ENCODE results near the gene TLR5. TPM values are rescaled to one million over a fixed set of nuclear protein-coding genes. Genes with fewer than 3 reads are reported as not detected.

The TLR5 gene
- total RNA-seq, 2 experiments from 2014 or later = 0.21 to 0.56 TPM

- intact Hi-C loops (cut with DNase I, micrococcal nuclease) = no loop called here
- H3K9me3 Mint-ChIP-seq (ENCODE audit: low read depth) = no peaks in the 10 kb centered on the region
- no peaks in the 10 kb centered on the region for H3K36me3 Mint-ChIP-seq (ENCODE audit: low read depth)
- no peak overlapping the region for H3K27ac Mint-ChIP-seq
- POLR2A ChIA-PET = no interaction called here
- CTCF ChIA-PET = interaction anchor here (1.0 kb wide), 1 partner anchor 23 kb away, joined by 4 read pairs; no protein-coding TSS in a partner anchor
- DNase-seq (no peak), ATAC-seq (peak; percentile 43)
- H3K4me1 Mint-ChIP-seq = peaks cover 16% of the 10 kb centered on the region
- peaks cover 2% of the 10 kb centered on the region for H3K27me3 Mint-ChIP-seq
- H3K4me3 Mint-ChIP-seq = no peak overlapping the region
Observed at GRCh38 chr1:223110952-223111351, 32.1 kb downstream of the TLR5 start.

- peak; percentile 31 for DNase-seq
- ATAC-seq = peak; percentile 99
- Mint-ChIP-seq H3K27me3 (peaks cover 2% of the 10 kb centered on the region), H3K27ac (no peak overlapping the region), H3K36me3 (ENCODE audit: low read depth) (no peaks in the 10 kb centered on the region), H3K9me3 (ENCODE audit: low read depth) (no peaks in the 10 kb centered on the region), H3K4me3 (no peak overlapping the region), H3K4me1 (peaks cover 16% of the 10 kb centered on the region)
- CTCF ChIA-PET = interaction anchor here (1.2 kb wide), 1 partner anchor 24 kb away, joined by 6 read pairs; no protein-coding TSS in a partner anchor
- POLR2A ChIA-PET = no interaction called here
- intact Hi-C loops (cut with DNase I, micrococcal nuclease) = no loop called here
Observed at GRCh38 chr1:223109581-223110026, 33.4 kb downstream of the TLR5 start.

GRCh38 chr1:223106856-223107255 is 36.2 kb downstream of the TLR5 start:
- no peak overlapping the region for H3K27ac Mint-ChIP-seq
- no peaks in the 10 kb centered on the region for H3K36me3 Mint-ChIP-seq (ENCODE audit: low read depth)
- H3K9me3 Mint-ChIP-seq (ENCODE audit: low read depth) = no peaks in the 10 kb centered on the region
- POLR2A ChIA-PET = no interaction called here
- H3K4me1 Mint-ChIP-seq = peaks cover 16% of the 10 kb centered on the region
- DNase-seq (no peak), ATAC-seq (no peak)
- intact Hi-C loops (cut with DNase I, micrococcal nuclease) = no loop called here
- H3K4me3 Mint-ChIP-seq = no peak overlapping the region
- peaks cover 2% of the 10 kb centered on the region for H3K27me3 Mint-ChIP-seq
- CTCF ChIA-PET = interaction anchor here (1.6 to 2.3 kb wide), 2 partner anchors 17 kb away, joined by 6 to 10 read pairs; no protein-coding TSS in a partner anchor

GRCh38 chr1:223105568-223105967 is 37.5 kb downstream of the TLR5 start:
- no peak for DNase-seq
- H3K4me1 Mint-ChIP-seq = peaks cover 11% of the 10 kb centered on the region
- CTCF ChIA-PET = interaction anchor here (0.7 to 2.3 kb wide), 3 partner anchors 15 to 111 kb away, joined by 3 to 10 read pairs (median 6); no protein-coding TSS in a partner anchor
- H3K36me3 Mint-ChIP-seq (ENCODE audit: low read depth) = no peaks in the 10 kb centered on the region
- H3K27me3 Mint-ChIP-seq = peaks cover 2% of the 10 kb centered on the region
- ATAC-seq = no peak
- H3K27ac Mint-ChIP-seq = no peak overlapping the region
- POLR2A ChIA-PET = no interaction called here
- H3K9me3 Mint-ChIP-seq (ENCODE audit: low read depth) = no peaks in the 10 kb centered on the region
- intact Hi-C loops (cut with DNase I, micrococcal nuclease) = no loop called here
- H3K4me3 Mint-ChIP-seq = no peak overlapping the region

- Mint-ChIP-seq H3K36me3 (ENCODE audit: low read depth) (no peaks in the 10 kb centered on the region), H3K4me1 (no peaks in the 10 kb centered on the region), H3K27me3 (peaks cover 2% of the 10 kb centered on the region), H3K27ac (no peak overlapping the region), H3K4me3 (no peak overlapping the region), H3K9me3 (ENCODE audit: low read depth) (peaks cover 12% of the 10 kb centered on the region)
- ATAC-seq (no peak), DNase-seq (no peak)
- intact Hi-C loops (cut with DNase I, micrococcal nuclease) = no loop called here
- POLR2A ChIA-PET = no interaction called here
- CTCF ChIA-PET = interaction anchor here (0.7 to 1.2 kb wide), 2 partner anchors 10 to 156 kb away, joined by 3 read pairs; no protein-coding TSS in a partner anchor
Observed at GRCh38 chr1:223102797-223103533, 40.1 kb downstream of the TLR5 start.

- H3K9me3 Mint-ChIP-seq (ENCODE audit: low read depth) = peaks cover 12% of the 10 kb centered on the region
- H3K36me3 Mint-ChIP-seq (ENCODE audit: low read depth) = no peaks in the 10 kb centered on the region
- DNase-seq = no peak
- no peak for ATAC-seq
- no peak overlapping the region for H3K27ac Mint-ChIP-seq
- H3K4me1 Mint-ChIP-seq = no peaks in the 10 kb centered on the region
- H3K4me3 Mint-ChIP-seq = no peak overlapping the region
- CTCF ChIA-PET = interaction anchor here (1.0 to 2.2 kb wide), 3 partner anchors 7 to 26 kb away, joined by 3 to 8 read pairs (median 4); no protein-coding TSS in a partner anchor
- intact Hi-C loops (cut with DNase I, micrococcal nuclease) = no loop called here
- POLR2A ChIA-PET = no interaction called here
- H3K27me3 Mint-ChIP-seq = no peaks in the 10 kb centered on the region
Observed at GRCh38 chr1:223097713-223098112, 45.3 kb downstream of the TLR5 start.

- no peak overlapping the region for H3K27ac Mint-ChIP-seq
- peaks cover 12% of the 10 kb centered on the region for H3K9me3 Mint-ChIP-seq (ENCODE audit: low read depth)
- ATAC-seq (no peak), DNase-seq (no peak)
- intact Hi-C loops (cut with DNase I, micrococcal nuclease) = no loop called here
- no peaks in the 10 kb centered on the region for H3K36me3 Mint-ChIP-seq (ENCODE audit: low read depth)
- POLR2A ChIA-PET = no interaction called here
- no peak overlapping the region for H3K4me3 Mint-ChIP-seq
- no peaks in the 10 kb centered on the region for H3K27me3 Mint-ChIP-seq
- no peaks in the 10 kb centered on the region for H3K4me1 Mint-ChIP-seq
- CTCF ChIA-PET = no interaction called here
Observed at GRCh38 chr1:223095870-223096269, 47.2 kb downstream of the TLR5 start.

- CTCF ChIA-PET = no interaction called here
- H3K9me3 Mint-ChIP-seq (ENCODE audit: low read depth) = no peaks in the 10 kb centered on the region
- ATAC-seq (no peak), DNase-seq (no peak)
- no peaks in the 10 kb centered on the region for H3K36me3 Mint-ChIP-seq (ENCODE audit: low read depth)
- POLR2A ChIA-PET = no interaction called here
- intact Hi-C loops (cut with DNase I, micrococcal nuclease) = no loop called here
- H3K27me3 Mint-ChIP-seq = no peaks in the 10 kb centered on the region
- no peak overlapping the region for H3K4me3 Mint-ChIP-seq
- peaks cover 8% of the 10 kb centered on the region for H3K4me1 Mint-ChIP-seq
- H3K27ac Mint-ChIP-seq = no peak overlapping the region
Observed at GRCh38 chr1:223091896-223092295, 51.2 kb downstream of the TLR5 start.

- H3K4me3 Mint-ChIP-seq = no peak overlapping the region
- intact Hi-C loops (cut with DNase I, micrococcal nuclease) = loop anchor here in 1 of 2 experiments (10.0 kb wide), 1 partner anchor 624 kb away; no protein-coding TSS in a partner anchor
- POLR2A ChIA-PET = no interaction called here
- no peak for DNase-seq
- peaks cover 10% of the 10 kb centered on the region for H3K4me1 Mint-ChIP-seq
- no peaks in the 10 kb centered on the region for H3K36me3 Mint-ChIP-seq (ENCODE audit: low read depth)
- CTCF ChIA-PET = interaction anchor here (0.7 to 4.8 kb wide), 15 partner anchors 12 to 634 kb away, joined by 3 to 32 read pairs (median 4); partner anchors contain the start of gene FAM177B
- no peak overlapping the region for H3K27ac Mint-ChIP-seq
- no peaks in the 10 kb centered on the region for H3K27me3 Mint-ChIP-seq
- no peaks in the 10 kb centered on the region for H3K9me3 Mint-ChIP-seq (ENCODE audit: low read depth)
- no peak for ATAC-seq
Observed at GRCh38 chr1:223089250-223089649, 53.8 kb downstream of the TLR5 start.

GRCh38 chr1:223088713-223089240 is 54.3 kb downstream of the TLR5 start:
- Mint-ChIP-seq H3K4me3 (no peak overlapping the region), H3K27me3 (no peaks in the 10 kb centered on the region), H3K4me1 (peaks cover 10% of the 10 kb centered on the region), H3K27ac (no peak overlapping the region), H3K36me3 (ENCODE audit: low read depth) (no peaks in the 10 kb centered on the region), H3K9me3 (ENCODE audit: low read depth) (no peaks in the 10 kb centered on the region)
- ChIA-PET CTCF (interaction anchor here (1.0 to 4.8 kb wide), 7 partner anchors 12 to 352 kb away, joined by 3 to 32 read pairs (median 5); partner anchors contain the start of gene FAM177B), POLR2A (no interaction called here)
- intact Hi-C loops (cut with DNase I, micrococcal nuclease) = loop anchor here in 1 of 2 experiments (10.0 kb wide), 1 partner anchor 624 kb away; no protein-coding TSS in a partner anchor
- DNase-seq = no peak
- no peak for ATAC-seq

GRCh38 chr1:223087291-223088255 is 55.5 kb downstream of the TLR5 start:
- intact Hi-C loops (cut with DNase I, micrococcal nuclease) = loop anchor here in 1 of 2 experiments (10.0 kb wide), 1 partner anchor 623 kb away; no protein-coding TSS in a partner anchor
- no peak overlapping the region for H3K4me3 Mint-ChIP-seq
- H3K27me3 Mint-ChIP-seq = no peaks in the 10 kb centered on the region
- no peak overlapping the region for H3K27ac Mint-ChIP-seq
- no peaks in the 10 kb centered on the region for H3K36me3 Mint-ChIP-seq (ENCODE audit: low read depth)
- ATAC-seq = no peak
- ChIA-PET CTCF (interaction anchor here (0.6 to 4.8 kb wide), 5 partner anchors 36 to 635 kb away, joined by 3 to 32 read pairs (median 4); no protein-coding TSS in a partner anchor), POLR2A (no interaction called here)
- peaks cover 10% of the 10 kb centered on the region for H3K4me1 Mint-ChIP-seq
- DNase-seq = no peak
- H3K9me3 Mint-ChIP-seq (ENCODE audit: low read depth) = no peaks in the 10 kb centered on the region

All from activated CD4-positive, alpha-beta T cell treated with anti-CD3 and anti-CD28 coated beads for 36 hours (primary cell).